OCI-LY7 (cell line): Measurements from ENCODE around the gene CST11. TPM values are rescaled to one million over a fixed set of nuclear protein-coding genes. Genes with fewer than 3 reads are reported as not detected.

Source experiments
- BruUV-seq: library from RNA; stranded (reverse); fragments of 400-500 nt; replicated peaks from 2 replicates; lab custom pipeline; 2021; lab: Mats Ljungman, UMichigan
- CTCF ChIA-PET: fragments of 300-600 bp; sonication (Branson Sonifier 250); formaldehyde crosslinking; loops from one replicate; lab custom pipeline; 2022; ENCODE audit warnings: antibody characterized with exemption; ENCODE audit not compliant: unreplicated experiment; lab: Charles Lee
- POLR2A ChIA-PET: fragments of 300-600 bp; sonication (Branson Sonifier 250); formaldehyde crosslinking; loops from one replicate; lab custom pipeline; 2022; ENCODE audit warnings: antibody characterized with exemption; lab: Charles Lee
- DNase-seq: peaks from one replicate; pipeline ENCODE4 v3.0.0-alpha.2; 2015; ENCODE audit warnings: low spot score
- H2AFZ ChIP-seq: fragments of 200-600 bp; sonication (generic), shearing (Covaris generic); 2 replicates; pipeline ENCODE4 v1.6.1; 2014; ENCODE audit warnings: mild to moderate bottlenecking, antibody characterized with exemption, low read length, moderate library complexity
- H3K27ac ChIP-seq: fragments of 200-600 bp; sonication (generic); 2 replicates; pipeline ENCODE4 v1.5.1; 2014; ENCODE audit warnings: mixed run types, low read depth, mild to moderate bottlenecking, moderate library complexity, low read length, inconsistent platforms; ENCODE audit not compliant: poor library complexity, severe bottlenecking
- H3K36me3 ChIP-seq: fragments of 200-600 bp; sonication (generic); 2 replicates; pipeline ENCODE4 v1.6.1; 2014; ENCODE audit warnings: mild to moderate bottlenecking, antibody characterized with exemption, low read length, moderate library complexity, mixed read lengths; ENCODE audit not compliant: insufficient read depth
- H3K4me1 ChIP-seq: fragments of 200-600 bp; sonication (generic); 2 replicates; pipeline ENCODE4 v1.5.1; 2014; ENCODE audit warnings: mild to moderate bottlenecking, low read length; ENCODE audit not compliant: insufficient read depth, poor library complexity, severe bottlenecking
- H3K4me2 ChIP-seq: fragments of 200-600 bp; sonication (generic); 2 replicates; pipeline ENCODE4 v1.6.1; 2014; ENCODE audit warnings: mild to moderate bottlenecking, low read length
- H3K4me3 ChIP-seq: fragments of 200-600 bp; sonication (generic); 2 replicates; pipeline ENCODE4 v1.5.1; 2014; ENCODE audit warnings: mild to moderate bottlenecking, low read depth, low read length; ENCODE audit not compliant: poor library complexity, severe bottlenecking
- H3K79me2 ChIP-seq: fragments of 200-600 bp; sonication (generic); 2 replicates; pipeline ENCODE4 v1.6.1; 2016; ENCODE audit warnings: low read depth, mild to moderate bottlenecking, low read length, moderate library complexity, mixed read lengths; ENCODE audit not compliant: insufficient read depth
- H3K9me2 ChIP-seq: fragments of 200-600 bp; sonication (generic); 2 replicates; pipeline ENCODE4 v1.6.1; 2016; ENCODE audit warnings: mild to moderate bottlenecking, low read length, mixed read lengths; ENCODE audit not compliant: insufficient read depth
- H3K9me3 ChIP-seq: fragments of 200-600 bp; sonication (generic); 2 replicates; pipeline ENCODE4 v1.6.1; 2014; ENCODE audit warnings: mild to moderate bottlenecking, mixed run types, low read length, mixed read lengths
- H4K20me1 ChIP-seq: fragments of 200-600 bp; sonication (generic); 2 replicates; pipeline ENCODE4 v1.6.1; 2014; ENCODE audit warnings: mild to moderate bottlenecking, antibody characterized with exemption, low read length, moderate library complexity, mixed read lengths; ENCODE audit not compliant: insufficient read depth
- EZH2phosphoT487 ChIP-seq: fragments of 200-600 bp; sonication (generic); IDR thresholded peaks from 2 replicates; pipeline ENCODE4 v1.6.1; 2018; ENCODE audit warnings: low read depth, borderline replicate concordance, mild to moderate bottlenecking, mixed run types, antibody characterized with exemption, low read length, moderate library complexity, mixed read lengths
- intact Hi-C: fragments of 100-400 bp; cut with micrococcal nuclease; formaldehyde crosslinking; loops from one replicate; pipeline ENCODE4 v1.10.0; 2022; ENCODE audit not compliant: unreplicated experiment
- total RNA-seq, 2 experiments: library from RNA; depleted of rRNA in 1 of 2; stranded (reverse); fragments of >200 nt in 1 of 2; shearing (Covaris generic) in 1 of 2; gene quantifications; 2 replicates each; pipeline ENCODE4 v1.2.3, GENCODE V29; 2014 to 2022
- TF ChIP-seq, protein P1 (sequence below): fragments of 200-600 bp; sonication (generic); conservative IDR thresholded peaks from 2 replicates; pipeline ENCODE4 v1.5.1; 2014; ENCODE audit warnings: mild to moderate bottlenecking, antibody characterized with exemption, low read length, moderate library complexity, mixed read lengths

The CST11 gene
- total RNA-seq, 2 experiments from 2014 or later, result not detected

DNA sequence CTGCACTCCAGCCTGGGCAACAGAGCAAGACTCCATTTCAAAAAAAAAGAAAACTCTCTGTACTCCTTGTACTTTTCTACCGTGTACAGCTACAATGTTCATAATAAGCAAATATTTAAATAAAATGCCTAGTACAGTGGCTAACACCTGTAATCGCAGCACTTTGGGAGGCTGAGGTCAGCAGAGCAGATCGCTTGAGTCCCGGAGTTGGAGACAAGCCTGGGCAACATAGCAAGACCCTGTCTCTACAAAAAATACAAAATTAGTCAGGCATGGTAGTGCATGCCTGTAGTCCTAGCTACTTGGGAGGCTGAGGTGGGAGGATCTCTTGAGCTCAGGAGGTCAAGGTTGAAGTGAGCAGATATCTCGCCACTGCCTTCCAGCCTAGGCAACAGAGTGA lies 37.1 kb downstream of the CST11 start:
- H3K79me2 ChIP-seq, result peaks cover 73% of the 10 kb centered on the region
- DNase-seq, result no peak
- CTCF ChIA-PET, result no interaction called here
- H4K20me1 ChIP-seq, result peaks cover 16% of the 10 kb centered on the region
- H3K4me1 ChIP-seq, result peaks cover 12% of the 10 kb centered on the region
- POLR2A ChIA-PET, result interaction anchor here (0.7 kb wide), 1 partner anchor 12 kb away, joined by 3 read pairs; no protein-coding TSS in a partner anchor
- H3K36me3 ChIP-seq, result peaks cover 5% of the 10 kb centered on the region
- no peak overlapping the region for H2AFZ ChIP-seq
- no peak overlapping the region for H3K4me2 ChIP-seq
- H3K9me2 ChIP-seq, result no peaks in the 10 kb centered on the region
- no peak overlapping the region for H3K4me3 ChIP-seq
- no peaks in the 10 kb centered on the region for H3K9me3 ChIP-seq
- TF ChIP-seq, protein P1, sequence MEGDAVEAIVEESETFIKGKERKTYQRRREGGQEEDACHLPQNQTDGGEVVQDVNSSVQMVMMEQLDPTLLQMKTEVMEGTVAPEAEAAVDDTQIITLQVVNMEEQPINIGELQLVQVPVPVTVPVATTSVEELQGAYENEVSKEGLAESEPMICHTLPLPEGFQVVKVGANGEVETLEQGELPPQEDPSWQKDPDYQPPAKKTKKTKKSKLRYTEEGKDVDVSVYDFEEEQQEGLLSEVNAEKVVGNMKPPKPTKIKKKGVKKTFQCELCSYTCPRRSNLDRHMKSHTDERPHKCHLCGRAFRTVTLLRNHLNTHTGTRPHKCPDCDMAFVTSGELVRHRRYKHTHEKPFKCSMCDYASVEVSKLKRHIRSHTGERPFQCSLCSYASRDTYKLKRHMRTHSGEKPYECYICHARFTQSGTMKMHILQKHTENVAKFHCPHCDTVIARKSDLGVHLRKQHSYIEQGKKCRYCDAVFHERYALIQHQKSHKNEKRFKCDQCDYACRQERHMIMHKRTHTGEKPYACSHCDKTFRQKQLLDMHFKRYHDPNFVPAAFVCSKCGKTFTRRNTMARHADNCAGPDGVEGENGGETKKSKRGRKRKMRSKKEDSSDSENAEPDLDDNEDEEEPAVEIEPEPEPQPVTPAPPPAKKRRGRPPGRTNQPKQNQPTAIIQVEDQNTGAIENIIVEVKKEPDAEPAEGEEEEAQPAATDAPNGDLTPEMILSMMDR, result no peak
- no peak for TF ChIP-seq EZH2phosphoT487
- H3K27ac ChIP-seq, result no peak overlapping the region
- BruUV-seq, result no TSS peak
- intact Hi-C loops, result no loop called here

DNA sequence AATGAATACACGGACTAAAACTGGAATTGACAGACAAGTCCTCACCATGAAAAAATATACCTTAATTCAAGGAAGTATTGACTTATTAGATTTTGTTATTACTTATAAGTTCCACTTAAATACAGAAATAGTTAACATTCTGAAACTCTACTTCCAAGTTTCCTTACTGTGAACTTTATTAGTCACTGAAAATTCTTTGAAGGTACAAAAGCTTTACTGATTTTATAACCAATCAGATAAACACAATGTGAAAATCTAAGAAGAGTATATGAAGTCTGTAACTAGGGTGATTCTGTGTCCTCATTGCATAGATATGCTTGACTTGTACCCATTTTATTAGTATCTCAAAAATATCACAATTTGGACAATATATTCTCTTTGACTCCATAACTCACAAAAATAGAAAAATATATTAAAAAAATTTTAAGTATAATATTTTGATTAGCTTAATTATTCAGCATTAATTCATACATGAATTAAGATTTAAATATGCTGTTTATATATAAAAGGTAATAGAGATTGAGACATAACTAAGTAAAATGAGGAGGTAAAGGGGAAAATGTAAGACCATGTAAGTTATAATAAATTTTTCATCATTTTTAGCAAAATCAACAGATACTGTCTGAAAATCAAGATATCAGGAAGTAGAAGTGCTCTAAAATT lies 38.0 kb downstream of the CST11 start:
- no peak overlapping the region for H2AFZ ChIP-seq
- no peak overlapping the region for H3K4me3 ChIP-seq
- ChIA-PET CTCF (no interaction called here), POLR2A (interaction anchor here (0.5 kb wide), 1 partner anchor 32 kb away, joined by 3 read pairs; no protein-coding TSS in a partner anchor)
- H3K9me3 ChIP-seq, result no peaks in the 10 kb centered on the region
- no TSS peak for BruUV-seq
- H4K20me1 ChIP-seq, result peaks cover 20% of the 10 kb centered on the region
- H3K9me2 ChIP-seq, result no peaks in the 10 kb centered on the region
- peaks cover 73% of the 10 kb centered on the region for H3K79me2 ChIP-seq
- no peak for DNase-seq
- no peak overlapping the region for H3K4me2 ChIP-seq
- no peak for TF ChIP-seq EZH2phosphoT487
- TF ChIP-seq, protein P1, result no peak
- peaks cover 7% of the 10 kb centered on the region for H3K4me1 ChIP-seq
- intact Hi-C loops, result no loop called here
- H3K36me3 ChIP-seq, result peaks cover 5% of the 10 kb centered on the region
- no peak overlapping the region for H3K27ac ChIP-seq

DNA sequence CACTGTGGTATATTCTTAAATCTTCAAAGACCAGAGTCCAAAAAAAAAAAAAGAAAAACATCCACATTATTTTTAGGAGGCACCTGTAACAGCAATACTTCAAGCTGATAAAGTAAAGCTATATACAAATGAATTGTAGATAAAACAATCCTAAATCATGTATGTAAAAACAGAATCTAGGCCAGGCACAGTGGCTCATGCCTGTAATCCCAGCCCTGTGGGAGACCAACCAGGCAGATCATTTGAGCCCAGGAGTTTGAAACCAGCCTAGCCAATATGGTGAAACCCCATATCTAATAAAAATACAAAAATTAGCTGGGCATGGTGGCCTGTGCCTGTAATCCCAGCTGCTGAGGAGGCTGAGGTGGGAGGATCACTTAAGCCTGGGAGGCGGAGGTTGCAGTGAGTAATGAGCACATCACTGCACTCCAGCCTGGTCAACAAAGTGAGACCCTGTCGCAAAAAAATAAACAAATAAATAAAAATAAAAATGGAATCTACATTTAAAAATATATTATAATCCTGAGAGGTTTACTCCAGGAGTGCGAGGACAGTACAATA lies 38.7 kb downstream of the CST11 start:
- POLR2A ChIA-PET, result interaction anchor here (0.5 kb wide), 1 partner anchor 32 kb away, joined by 3 read pairs; no protein-coding TSS in a partner anchor
- H3K9me2 ChIP-seq, result no peaks in the 10 kb centered on the region
- no peaks in the 10 kb centered on the region for H3K4me1 ChIP-seq
- H3K4me2 ChIP-seq, result no peak overlapping the region
- no peak for DNase-seq
- H2AFZ ChIP-seq, result no peak overlapping the region
- CTCF ChIA-PET, result no interaction called here
- TF ChIP-seq, protein P1, result no peak
- TF ChIP-seq EZH2phosphoT487, result no peak
- BruUV-seq, result no TSS peak
- H3K27ac ChIP-seq, result no peak overlapping the region
- intact Hi-C loops, result no loop called here
- H3K9me3 ChIP-seq, result no peaks in the 10 kb centered on the region
- no peak overlapping the region for H3K4me3 ChIP-seq
- peaks cover 5% of the 10 kb centered on the region for H3K36me3 ChIP-seq
- H3K79me2 ChIP-seq, result peaks cover 75% of the 10 kb centered on the region
- H4K20me1 ChIP-seq, result peaks cover 17% of the 10 kb centered on the region
